WTC11 (cell line): ENCODE results near the gene SKI. TPM values are rescaled to one million over a fixed set of nuclear protein-coding genes. Genes with fewer than 3 reads are reported as not detected.
"Not testable (repeated sequence)": the region's sequence is repeated elsewhere in the genome, so short reads cannot be mapped to it uniquely, and the experiment has no call there.

Source experiments
- ATAC-seq: fragments of 200-7000 bp; cut with Tn5 transposase; 2 replicates; pipeline ENCODE4 v1.10.0; 2021; ENCODE audit warnings: mild to moderate bottlenecking, moderate library complexity
- CTCF ChIA-PET: fragments of 300-600 bp; sonication (Branson Sonifier 250); formaldehyde crosslinking; loops from one replicate; lab custom pipeline; 2021; ENCODE audit warnings: antibody characterized with exemption; lab: Charles Lee
- POLR2A ChIA-PET: fragments of 350-600 bp; sonication (Branson Sonifier 250); formaldehyde crosslinking; loops from one replicate; lab custom pipeline; 2021; ENCODE audit warnings: antibody characterized with exemption; lab: Charles Lee
- DNase-seq: peaks from one replicate; pipeline ENCODE4 v3.0.0; 2021; ENCODE audit warnings: low spot score
- H3K27ac Mint-ChIP-seq: 2 replicates; pipeline ENCODE4 v1.8.0; 2021; ENCODE audit warnings: mixed read lengths
- H3K27me3 Mint-ChIP-seq: 2 replicates; pipeline ENCODE4 v1.8.0; 2021; ENCODE audit warnings: low read depth, mild to moderate bottlenecking, moderate library complexity, mixed read lengths
- H3K36me3 Mint-ChIP-seq: 2 replicates; pipeline ENCODE4 v1.8.0; 2021; ENCODE audit warnings: mixed read lengths
- H3K4me1 Mint-ChIP-seq: 2 replicates; pipeline ENCODE4 v1.8.0; 2022; ENCODE audit warnings: mixed read lengths
- H3K4me3 Mint-ChIP-seq: 2 replicates; pipeline ENCODE4 v1.8.0; 2021; ENCODE audit warnings: mild to moderate bottlenecking, moderate library complexity, mixed read lengths
- H3K9me3 Mint-ChIP-seq: 2 replicates; pipeline ENCODE4 v1.8.0; 2021; ENCODE audit warnings: mixed read lengths
- ATF1 ChIP-seq: sonication (generic); formaldehyde crosslinking; IDR thresholded peaks from 2 replicates; pipeline ENCODE4 v1.8.1; 2023; ENCODE audit warnings: mild to moderate bottlenecking, moderate library complexity, missing genetic modification reagents
- ELF4 ChIP-seq: sonication (generic); formaldehyde crosslinking; IDR thresholded peaks from 2 replicates; pipeline ENCODE4 v1.8.1; 2022; ENCODE audit warnings: low read depth, mild to moderate bottlenecking, moderate library complexity, missing genetic modification reagents
- FOXK1 ChIP-seq: sonication (generic); formaldehyde crosslinking; IDR thresholded peaks from 2 replicates; pipeline ENCODE4 v1.8.0; 2022; ENCODE audit warnings: mild to moderate bottlenecking, moderate library complexity, missing genetic modification reagents
- FOXP1 ChIP-seq: sonication (generic); formaldehyde crosslinking; IDR thresholded peaks from 2 replicates; pipeline ENCODE4 v1.8.0; 2022; ENCODE audit warnings: missing genetic modification reagents, mild to moderate bottlenecking, moderate library complexity, borderline replicate concordance
- IRF2 ChIP-seq: sonication (generic); formaldehyde crosslinking; IDR thresholded peaks from 2 replicates; pipeline ENCODE4 v1.8.0; 2022; ENCODE audit warnings: low read depth, missing genetic modification reagents, borderline replicate concordance
- NFE2L1 ChIP-seq: sonication (generic); formaldehyde crosslinking; IDR thresholded peaks from 2 replicates; pipeline ENCODE4 v1.8.1; 2023; ENCODE audit warnings: missing genetic modification reagents
- NFYB ChIP-seq: sonication (generic); formaldehyde crosslinking; conservative IDR thresholded peaks from 2 replicates; pipeline ENCODE4 v1.8.0; 2022; ENCODE audit warnings: low read depth, missing genetic modification reagents
- OVOL2 ChIP-seq: fragments of 250-450 bp; sonication (Bioruptor Pico); IDR thresholded peaks from 2 replicates; pipeline ENCODE4 v1.9.0; 2021; ENCODE audit warnings: mild to moderate bottlenecking, borderline replicate concordance
- SP1 ChIP-seq: sonication (generic); formaldehyde crosslinking; conservative IDR thresholded peaks from 2 replicates; pipeline ENCODE4 v1.8.1; 2022; ENCODE audit warnings: missing genetic modification reagents
- TEAD1 ChIP-seq: sonication (generic); formaldehyde crosslinking; IDR thresholded peaks from 2 replicates; pipeline ENCODE4 v1.8.0; 2022; ENCODE audit warnings: mild to moderate bottlenecking, missing genetic modification reagents
- ZNF121 ChIP-seq: sonication (generic); formaldehyde crosslinking; IDR thresholded peaks from 2 replicates; pipeline ENCODE4 v1.8.0; 2023; ENCODE audit warnings: missing genetic modification reagents
- ZNF219 ChIP-seq: sonication (generic); formaldehyde crosslinking; IDR thresholded peaks from 2 replicates; pipeline ENCODE4 v1.8.0; 2023; ENCODE audit warnings: missing genetic modification reagents, mild to moderate bottlenecking, borderline replicate concordance
- ZNF423 ChIP-seq: fragments of 250-450 bp; sonication (Bioruptor Pico); IDR thresholded peaks from 2 replicates; pipeline ENCODE4 v2.1.2; 2022; ENCODE audit warnings: mild to moderate bottlenecking, moderate library complexity
- total RNA-seq: library from RNA; stranded (reverse); gene quantifications from 3 replicates; pipeline ENCODE4 v1.2.3, GENCODE V29; 2021
- TF ChIP-seq, protein P1 (sequence below): sonication (generic); formaldehyde crosslinking; IDR thresholded peaks from 2 replicates; pipeline ENCODE4 v1.8.0; 2023; ENCODE audit warnings: missing genetic modification reagents
- TF ChIP-seq, protein P2 (sequence below): sonication (generic); formaldehyde crosslinking; IDR thresholded peaks from 2 replicates; pipeline ENCODE4 v1.8.1; 2023; ENCODE audit warnings: mild to moderate bottlenecking, missing genetic modification reagents, moderate library complexity
- TF ChIP-seq, protein P3 (sequence below): sonication (generic); formaldehyde crosslinking; IDR thresholded peaks from 2 replicates; pipeline ENCODE4 v1.8.1; 2023; ENCODE audit warnings: mild to moderate bottlenecking, missing genetic modification reagents
- TF ChIP-seq, protein P4 (sequence below): fragments of 250-450 bp; sonication (Bioruptor Pico); IDR thresholded peaks from 2 replicates; pipeline ENCODE4 v1.9.0; 2021; ENCODE audit warnings: moderate library complexity, mild to moderate bottlenecking, inconsistent platforms, borderline replicate concordance
- TF ChIP-seq, protein P5 (sequence below): sonication (generic); formaldehyde crosslinking; IDR thresholded peaks from 2 replicates; pipeline ENCODE4 v1.8.0; 2022; ENCODE audit warnings: mild to moderate bottlenecking, missing genetic modification reagents
- TF ChIP-seq, protein P6 (sequence below): sonication (generic); formaldehyde crosslinking; IDR thresholded peaks from 2 replicates; pipeline ENCODE4 v1.8.1; 2022; ENCODE audit warnings: low read depth, missing genetic modification reagents, borderline replicate concordance

The SKI gene
- total RNA-seq, 1 experiment from 2014 or later = 88.6 TPM

DNA sequence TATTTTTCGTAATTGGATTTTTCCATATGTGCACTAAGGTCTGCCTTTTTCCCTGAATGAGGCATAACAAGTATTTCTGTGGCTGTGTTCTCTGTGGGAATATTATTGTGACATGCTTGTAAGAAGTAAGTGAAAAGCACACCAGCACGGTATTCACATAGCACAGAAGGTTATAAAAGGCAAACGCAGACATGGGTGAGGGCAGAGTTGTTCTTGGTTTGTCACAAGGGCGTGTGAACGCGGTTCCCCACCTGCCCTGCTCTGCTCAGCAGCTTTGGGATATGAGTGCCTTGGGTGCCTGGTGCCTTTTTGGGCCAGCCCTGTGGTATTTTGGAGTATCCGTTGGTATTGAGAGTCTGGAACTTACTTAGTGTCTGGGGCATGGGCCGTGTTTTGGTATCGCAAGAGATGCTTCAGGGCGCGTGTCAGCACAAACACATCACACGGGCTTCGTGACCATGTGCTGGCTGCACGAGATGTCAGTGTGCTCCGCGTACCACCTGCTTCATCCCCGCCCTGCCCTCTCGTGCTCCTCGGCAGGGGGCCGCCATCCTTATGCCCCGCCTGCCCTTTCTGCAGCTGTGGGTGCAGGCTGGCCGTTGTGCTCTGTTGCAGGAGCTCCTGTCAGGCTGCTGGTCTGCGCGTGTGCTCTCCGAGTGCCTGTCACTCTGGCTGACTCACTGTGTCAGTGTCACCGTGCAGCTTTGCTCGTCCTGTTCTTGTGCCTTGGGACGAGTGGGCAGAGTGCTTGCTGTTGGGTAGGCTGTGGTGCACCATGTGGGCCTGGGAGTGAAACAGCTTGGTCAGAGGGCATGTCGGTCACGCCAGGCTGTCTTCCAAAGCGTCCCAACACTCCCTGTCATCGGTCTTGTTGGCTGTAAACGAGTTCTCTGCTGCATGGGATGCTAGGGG is 15.0 kb downstream of the SKI start (continued):
- TF ChIP-seq, protein P1, sequence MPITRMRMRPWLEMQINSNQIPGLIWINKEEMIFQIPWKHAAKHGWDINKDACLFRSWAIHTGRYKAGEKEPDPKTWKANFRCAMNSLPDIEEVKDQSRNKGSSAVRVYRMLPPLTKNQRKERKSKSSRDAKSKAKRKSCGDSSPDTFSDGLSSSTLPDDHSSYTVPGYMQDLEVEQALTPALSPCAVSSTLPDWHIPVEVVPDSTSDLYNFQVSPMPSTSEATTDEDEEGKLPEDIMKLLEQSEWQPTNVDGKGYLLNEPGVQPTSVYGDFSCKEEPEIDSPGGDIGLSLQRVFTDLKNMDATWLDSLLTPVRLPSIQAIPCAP = no peak
- TF ChIP-seq, protein P2, sequence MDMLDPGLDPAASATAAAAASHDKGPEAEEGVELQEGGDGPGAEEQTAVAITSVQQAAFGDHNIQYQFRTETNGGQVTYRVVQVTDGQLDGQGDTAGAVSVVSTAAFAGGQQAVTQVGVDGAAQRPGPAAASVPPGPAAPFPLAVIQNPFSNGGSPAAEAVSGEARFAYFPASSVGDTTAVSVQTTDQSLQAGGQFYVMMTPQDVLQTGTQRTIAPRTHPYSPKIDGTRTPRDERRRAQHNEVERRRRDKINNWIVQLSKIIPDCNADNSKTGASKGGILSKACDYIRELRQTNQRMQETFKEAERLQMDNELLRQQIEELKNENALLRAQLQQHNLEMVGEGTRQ (CRISPR knock-in tag) = no peak
- TF ChIP-seq, protein P3, sequence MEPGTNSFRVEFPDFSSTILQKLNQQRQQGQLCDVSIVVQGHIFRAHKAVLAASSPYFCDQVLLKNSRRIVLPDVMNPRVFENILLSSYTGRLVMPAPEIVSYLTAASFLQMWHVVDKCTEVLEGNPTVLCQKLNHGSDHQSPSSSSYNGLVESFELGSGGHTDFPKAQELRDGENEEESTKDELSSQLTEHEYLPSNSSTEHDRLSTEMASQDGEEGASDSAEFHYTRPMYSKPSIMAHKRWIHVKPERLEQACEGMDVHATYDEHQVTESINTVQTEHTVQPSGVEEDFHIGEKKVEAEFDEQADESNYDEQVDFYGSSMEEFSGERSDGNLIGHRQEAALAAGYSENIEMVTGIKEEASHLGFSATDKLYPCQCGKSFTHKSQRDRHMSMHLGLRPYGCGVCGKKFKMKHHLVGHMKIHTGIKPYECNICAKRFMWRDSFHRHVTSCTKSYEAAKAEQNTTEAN (CRISPR knock-in tag) = no peak
- TF ChIP-seq TEAD1 (CRISPR knock-in tag) = no peak
- TF ChIP-seq, protein P4, sequence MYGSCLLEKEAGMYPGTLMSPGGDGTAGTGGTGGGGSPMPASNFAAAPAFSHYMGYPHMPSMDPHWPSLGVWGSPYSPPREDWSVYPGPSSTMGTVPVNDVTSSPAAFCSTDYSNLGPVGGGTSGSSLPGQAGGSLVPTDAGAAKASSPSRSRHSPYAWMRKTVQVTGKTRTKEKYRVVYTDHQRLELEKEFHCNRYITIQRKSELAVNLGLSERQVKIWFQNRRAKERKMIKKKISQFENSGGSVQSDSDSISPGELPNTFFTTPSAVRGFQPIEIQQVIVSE (CRISPR knock-in tag) = no peak
- no peak for TF ChIP-seq NFYB (CRISPR knock-in tag)

DNA sequence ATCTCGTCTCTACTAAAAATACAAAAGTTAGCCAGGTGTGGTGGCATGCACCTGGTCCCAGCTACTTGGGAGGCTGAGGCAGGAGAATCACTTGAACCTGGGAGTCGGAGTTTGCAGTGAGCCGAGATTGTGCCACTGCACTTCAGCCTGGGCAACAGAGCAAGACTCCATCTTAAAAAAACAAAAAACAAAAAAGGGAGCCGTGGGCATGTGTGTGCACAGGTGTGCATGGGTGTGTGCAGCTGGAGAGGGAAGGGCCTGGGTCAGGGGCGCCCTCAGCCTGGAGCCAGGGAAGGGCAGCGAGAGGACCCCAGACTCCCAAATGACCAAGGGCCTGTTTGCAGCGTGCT is 18.9 kb downstream of the SKI start:
- CTCF ChIA-PET, ATAC-seq: not testable (repeated sequence)

DNA sequence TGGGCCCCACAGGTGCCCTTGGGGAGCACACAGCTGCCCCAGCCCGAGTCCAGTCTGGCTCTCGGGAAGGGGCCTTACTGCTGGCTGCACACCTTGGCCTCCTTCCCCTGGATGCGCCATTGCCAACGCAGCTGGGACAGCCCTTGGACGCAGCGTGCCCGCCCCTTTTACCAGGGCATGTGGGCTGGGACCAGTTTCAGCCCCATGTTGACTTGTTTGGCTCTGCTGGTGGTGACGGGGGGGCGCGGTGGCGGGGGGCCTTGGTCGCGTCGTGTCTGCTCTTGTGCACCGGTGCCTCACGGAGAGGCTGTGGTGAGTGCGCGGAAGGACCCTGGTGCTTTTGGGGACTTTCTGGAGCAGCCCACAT is 19.6 kb downstream of the SKI start:
- CTCF ChIA-PET = interaction anchor here (0.9 to 1.4 kb wide), 9 partner anchors 11 to 134 kb away, joined by 3 to 13 read pairs (median 6); partner anchors contain the start of gene FAAP20
- no peaks in the 10 kb centered on the region for H3K27me3 Mint-ChIP-seq
- POLR2A ChIA-PET = interaction anchor here (0.5 to 1.5 kb wide), 8 partner anchors 11 to 259 kb away, joined by 3 to 7 read pairs (median 3); partner anchors contain the start of gene FAAP20
- peak; percentile 2; the same call in 1 of the 2 replicates for ATAC-seq
- peak overlapping the region; percentile 30 for H3K4me3 Mint-ChIP-seq
- TF ChIP-seq, protein P5, sequence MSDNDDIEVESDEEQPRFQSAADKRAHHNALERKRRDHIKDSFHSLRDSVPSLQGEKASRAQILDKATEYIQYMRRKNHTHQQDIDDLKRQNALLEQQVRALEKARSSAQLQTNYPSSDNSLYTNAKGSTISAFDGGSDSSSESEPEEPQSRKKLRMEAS (CRISPR knock-in tag) = peak; percentile 46; the same call in 1 of the 2 replicates
- TF ChIP-seq ATF1 = no peak
- TF ChIP-seq OVOL2 (CRISPR knock-in tag) = no peak
- no peak for TF ChIP-seq ELF4 (CRISPR knock-in tag)
- TF ChIP-seq FOXP1 (CRISPR knock-in tag) = peak; percentile 47; the same call in 1 of the 2 replicates
- no peak for DNase-seq
- no peaks in the 10 kb centered on the region for H3K9me3 Mint-ChIP-seq
- peaks cover 70% of the 10 kb centered on the region for H3K4me1 Mint-ChIP-seq
- peaks cover 7% of the 10 kb centered on the region for H3K36me3 Mint-ChIP-seq
- peak overlapping the region; percentile 85 for H3K27ac Mint-ChIP-seq

More for the DNA sequence above, 18.9 kb downstream of the SKI start:
- not testable (repeated sequence) for H3K36me3 Mint-ChIP-seq, DNase-seq, H3K9me3 Mint-ChIP-seq, H3K4me3 Mint-ChIP-seq
- peaks cover 66% of the 10 kb centered on the region for H3K4me1 Mint-ChIP-seq
- peak; percentile 55; the same call in 1 of the 2 replicates for TF ChIP-seq ZNF121 (CRISPR knock-in tag)
- TF ChIP-seq, all 79 proteins: peak for 1; not testable (repeated sequence) for 78
- not testable (repeated sequence) for H3K27me3 Mint-ChIP-seq
- POLR2A ChIA-PET = interaction anchor here (1.4 to 1.5 kb wide), 2 partner anchors 10 to 32 kb away, joined by 3 read pairs; no protein-coding TSS in a partner anchor
- peak overlapping the region; percentile 78 for H3K27ac Mint-ChIP-seq

DNA sequence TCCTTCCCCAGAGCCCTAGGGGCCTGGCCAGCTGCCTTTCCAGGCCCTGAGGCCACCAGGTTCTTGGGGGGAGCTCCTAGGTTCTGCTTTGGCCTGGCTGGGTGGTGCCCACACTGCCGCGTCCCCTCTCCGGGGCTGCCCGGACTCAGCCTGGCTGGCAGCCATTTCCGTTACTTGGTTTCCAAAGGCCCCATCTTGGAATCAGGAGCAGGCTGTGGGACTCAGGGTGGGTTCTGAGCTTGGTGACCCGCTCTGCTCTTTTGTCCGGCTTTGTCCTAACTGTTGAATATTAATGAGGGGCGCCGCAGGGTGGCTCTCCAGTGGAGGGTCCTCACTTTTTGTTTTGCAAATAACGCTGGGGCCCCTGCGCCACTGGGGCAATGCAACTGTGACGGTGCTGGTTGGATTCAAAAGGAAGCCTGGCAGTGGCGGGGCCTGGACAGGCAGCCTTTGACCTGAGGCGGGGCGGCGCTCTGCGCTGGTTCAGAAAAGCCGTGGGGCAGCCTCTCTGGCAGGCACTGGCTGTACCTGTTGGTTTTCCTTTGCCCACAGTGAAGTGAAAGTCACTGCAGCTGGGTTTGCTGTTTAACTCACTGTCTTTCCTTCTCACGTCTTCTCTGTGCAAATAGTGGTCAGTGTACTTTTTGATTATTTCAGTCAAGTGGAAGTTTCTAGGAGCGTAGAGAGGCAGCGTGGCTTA is 20.2 kb downstream of the SKI start:
- DNase-seq (peak; percentile 93), ATAC-seq (peak; percentile 90)
- H3K27me3 Mint-ChIP-seq = no peaks in the 10 kb centered on the region
- POLR2A ChIA-PET = interaction anchor here (0.5 to 1.5 kb wide), 9 partner anchors 11 to 258 kb away, joined by 3 to 7 read pairs (median 3); partner anchors contain the start of gene FAAP20
- peak overlapping the region; percentile 55 for H3K4me3 Mint-ChIP-seq
- H3K9me3 Mint-ChIP-seq = no peaks in the 10 kb centered on the region
- CTCF ChIA-PET = interaction anchor here (0.9 to 1.4 kb wide), 9 partner anchors 11 to 133 kb away, joined by 3 to 13 read pairs (median 6); partner anchors contain the start of gene FAAP20
- H3K4me1 Mint-ChIP-seq = peaks cover 70% of the 10 kb centered on the region
- peak overlapping the region; percentile 85 for H3K27ac Mint-ChIP-seq
- H3K36me3 Mint-ChIP-seq = peaks cover 10% of the 10 kb centered on the region
- TF ChIP-seq, protein P6, sequence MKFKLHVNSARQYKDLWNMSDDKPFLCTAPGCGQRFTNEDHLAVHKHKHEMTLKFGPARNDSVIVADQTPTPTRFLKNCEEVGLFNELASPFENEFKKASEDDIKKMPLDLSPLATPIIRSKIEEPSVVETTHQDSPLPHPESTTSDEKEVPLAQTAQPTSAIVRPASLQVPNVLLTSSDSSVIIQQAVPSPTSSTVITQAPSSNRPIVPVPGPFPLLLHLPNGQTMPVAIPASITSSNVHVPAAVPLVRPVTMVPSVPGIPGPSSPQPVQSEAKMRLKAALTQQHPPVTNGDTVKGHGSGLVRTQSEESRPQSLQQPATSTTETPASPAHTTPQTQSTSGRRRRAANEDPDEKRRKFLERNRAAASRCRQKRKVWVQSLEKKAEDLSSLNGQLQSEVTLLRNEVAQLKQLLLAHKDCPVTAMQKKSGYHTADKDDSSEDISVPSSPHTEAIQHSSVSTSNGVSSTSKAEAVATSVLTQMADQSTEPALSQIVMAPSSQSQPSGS (CRISPR knock-in tag) = no peak
- TF ChIP-seq ZNF219 (no peak), IRF2 (CRISPR knock-in tag) (no peak), SP1 (peak; percentile 54), FOXK1 (CRISPR knock-in tag) (0 out of 2 replicates have a peak, but pooled peaks have one; percentile 36), NFE2L1 (CRISPR knock-in tag) (no peak), ZNF423 (CRISPR knock-in tag) (peak; percentile 81)
